ENCODE results near the gene ALOX12B.

GRCh38 chr17:8126491-8127066 lies 39.1 kb upstream of the ALOX12B start:
- TF ChIP-seq CTCF (IDR thresholded peaks at IDR 0.05; ENCODE audit: insufficient read depth, low read length, poor library complexity, severe bottlenecking) (no peak), EZH2phosphoT487 (conservative IDR thresholded peaks at IDR 0.05; ENCODE audit: low read length) (no peak)
